Measurements from ENCODE around the gene ZNF22. TPM values are rescaled to one million over a fixed set of nuclear protein-coding genes. Genes with fewer than 3 reads are reported as not detected.

ZNF22 gene
- total and polyA plus RNA-seq, 2 experiments from 2014 or later, result 22.1 to 31.3 TPM

DNA sequence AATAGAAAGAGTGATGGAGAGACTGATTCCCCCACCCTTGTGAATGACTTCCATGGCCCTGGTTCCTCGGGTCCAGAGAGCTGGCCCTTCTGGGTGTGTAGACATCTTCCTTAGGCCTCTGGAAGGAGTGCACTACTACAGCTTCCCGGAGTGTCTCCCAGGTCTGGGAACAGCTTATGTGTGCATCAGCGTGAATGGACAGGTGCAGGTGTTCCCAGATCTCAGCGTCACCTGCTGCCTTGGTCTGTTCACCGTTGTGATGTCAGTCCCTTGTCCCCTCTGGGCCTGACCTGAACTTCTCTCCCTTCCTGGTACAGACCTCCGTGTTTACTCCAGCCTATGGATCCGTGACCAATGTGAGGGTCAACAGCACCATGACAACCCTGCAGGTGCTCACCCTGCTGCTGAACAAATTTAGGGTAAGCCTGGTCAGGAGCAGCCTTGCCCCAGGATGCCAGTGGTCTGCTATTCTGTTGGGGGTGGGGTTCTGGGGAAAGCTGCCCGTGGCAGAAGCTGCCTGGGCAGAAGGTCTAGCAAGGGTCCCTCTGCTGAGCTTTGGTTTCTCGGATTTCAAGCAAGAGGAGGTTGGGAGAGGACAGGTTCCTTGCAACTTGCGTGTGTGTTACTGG lies 11.7 kb upstream of the ZNF22 start:
- Histone ChIP-seq H3K9me3 (ENCODE audit: low read depth) (no peaks in the 10 kb centered on the region), H3K27me3 (no peaks in the 10 kb centered on the region), H3K36me3 (peaks cover 2% of the 10 kb centered on the region), H3K4me1 (ENCODE audit: low read depth) (peaks cover 26% of the 10 kb centered on the region), H3K4me3 (no peak overlapping the region), H3K27ac (no peak overlapping the region)
- no peak for DNase-seq (ENCODE audit: low read depth in 1 of 2, low spot score in 1 of 2)
- TF ChIP-seq, protein P1, sequence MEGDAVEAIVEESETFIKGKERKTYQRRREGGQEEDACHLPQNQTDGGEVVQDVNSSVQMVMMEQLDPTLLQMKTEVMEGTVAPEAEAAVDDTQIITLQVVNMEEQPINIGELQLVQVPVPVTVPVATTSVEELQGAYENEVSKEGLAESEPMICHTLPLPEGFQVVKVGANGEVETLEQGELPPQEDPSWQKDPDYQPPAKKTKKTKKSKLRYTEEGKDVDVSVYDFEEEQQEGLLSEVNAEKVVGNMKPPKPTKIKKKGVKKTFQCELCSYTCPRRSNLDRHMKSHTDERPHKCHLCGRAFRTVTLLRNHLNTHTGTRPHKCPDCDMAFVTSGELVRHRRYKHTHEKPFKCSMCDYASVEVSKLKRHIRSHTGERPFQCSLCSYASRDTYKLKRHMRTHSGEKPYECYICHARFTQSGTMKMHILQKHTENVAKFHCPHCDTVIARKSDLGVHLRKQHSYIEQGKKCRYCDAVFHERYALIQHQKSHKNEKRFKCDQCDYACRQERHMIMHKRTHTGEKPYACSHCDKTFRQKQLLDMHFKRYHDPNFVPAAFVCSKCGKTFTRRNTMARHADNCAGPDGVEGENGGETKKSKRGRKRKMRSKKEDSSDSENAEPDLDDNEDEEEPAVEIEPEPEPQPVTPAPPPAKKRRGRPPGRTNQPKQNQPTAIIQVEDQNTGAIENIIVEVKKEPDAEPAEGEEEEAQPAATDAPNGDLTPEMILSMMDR (IDR thresholded peaks at IDR 0.05; ENCODE audit: low read depth, low read length), result no peak

DNA sequence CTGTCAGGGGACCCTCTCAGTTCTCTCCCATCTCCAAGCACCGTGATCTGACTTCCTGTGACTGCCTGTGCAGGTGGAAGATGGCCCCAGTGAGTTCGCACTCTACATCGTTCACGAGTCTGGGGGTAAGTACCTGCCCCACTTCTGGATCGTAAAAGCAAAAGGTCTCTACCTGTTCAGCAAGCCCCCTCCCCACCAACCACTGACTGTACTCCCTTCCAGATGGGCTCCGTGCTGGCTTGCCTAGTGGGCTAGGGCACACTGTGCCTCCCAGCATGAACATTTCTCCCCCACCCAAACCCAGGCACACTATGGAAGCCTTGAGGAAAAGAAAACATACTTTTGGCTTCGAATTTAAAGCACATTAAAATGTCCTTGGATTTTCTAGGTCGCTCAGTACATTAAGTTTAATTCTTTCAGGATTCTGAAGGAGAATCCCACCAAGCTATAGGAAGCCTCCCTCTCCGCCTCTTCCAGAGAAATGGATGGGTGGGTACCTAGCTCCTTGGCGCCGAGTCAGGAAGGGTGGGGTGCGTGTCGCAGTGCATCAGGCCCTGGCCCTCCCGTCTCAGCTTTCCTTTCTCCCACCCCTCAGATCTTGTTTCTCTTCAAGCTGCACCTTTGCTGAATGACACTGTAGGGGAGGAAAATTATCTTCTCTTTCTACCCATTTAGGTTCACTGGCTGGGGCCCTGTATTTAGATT lies 11.0 kb upstream of the ZNF22 start:
- peaks cover 2% of the 10 kb centered on the region for H3K36me3 ChIP-seq
- H3K9me3 ChIP-seq (ENCODE audit: low read depth), result no peaks in the 10 kb centered on the region
- H3K4me1 ChIP-seq (ENCODE audit: low read depth), result peaks cover 26% of the 10 kb centered on the region
- no peaks in the 10 kb centered on the region for H3K27me3 ChIP-seq
- TF ChIP-seq, protein P1 (IDR thresholded peaks at IDR 0.05; ENCODE audit: low read depth, low read length), result no peak
- DNase-seq (ENCODE audit: low read depth in 1 of 2, low spot score in 1 of 2), result no peak
- no peak overlapping the region for H3K4me3 ChIP-seq
- peak overlapping the region; percentile 31 for H3K27ac ChIP-seq

DNA sequence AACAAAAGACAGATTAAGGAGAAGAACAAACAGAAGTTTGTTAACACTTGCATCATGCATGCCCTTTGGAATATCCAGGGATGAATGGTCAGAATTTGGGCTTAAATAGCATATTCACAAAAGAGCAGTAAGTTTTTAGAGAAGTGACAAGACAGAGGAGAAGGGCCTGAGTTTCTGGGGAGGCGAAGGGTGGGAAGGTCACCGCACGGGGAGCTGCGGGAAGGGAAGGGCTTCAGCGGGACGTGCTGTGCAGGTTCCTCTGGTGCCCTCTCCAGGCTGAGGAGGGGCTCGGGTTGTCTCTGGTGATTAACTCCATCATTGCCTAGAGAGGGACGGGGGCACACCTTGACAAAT lies 10.4 kb upstream of the ZNF22 start:
- Histone ChIP-seq H3K4me3 (no peak overlapping the region), H3K4me1 (ENCODE audit: low read depth) (peaks cover 22% of the 10 kb centered on the region), H3K9me3 (ENCODE audit: low read depth) (no peaks in the 10 kb centered on the region), H3K27ac (peak overlapping the region; percentile 31), H3K27me3 (no peaks in the 10 kb centered on the region), H3K36me3 (peaks cover 2% of the 10 kb centered on the region)
- peak in 1 of 2 donors; percentile 71 for DNase-seq (ENCODE audit: low read depth in 1 of 2, low spot score in 1 of 2)
- TF ChIP-seq, protein P1 (IDR thresholded peaks at IDR 0.05; ENCODE audit: low read depth, low read length), result peak; percentile 29

DNA sequence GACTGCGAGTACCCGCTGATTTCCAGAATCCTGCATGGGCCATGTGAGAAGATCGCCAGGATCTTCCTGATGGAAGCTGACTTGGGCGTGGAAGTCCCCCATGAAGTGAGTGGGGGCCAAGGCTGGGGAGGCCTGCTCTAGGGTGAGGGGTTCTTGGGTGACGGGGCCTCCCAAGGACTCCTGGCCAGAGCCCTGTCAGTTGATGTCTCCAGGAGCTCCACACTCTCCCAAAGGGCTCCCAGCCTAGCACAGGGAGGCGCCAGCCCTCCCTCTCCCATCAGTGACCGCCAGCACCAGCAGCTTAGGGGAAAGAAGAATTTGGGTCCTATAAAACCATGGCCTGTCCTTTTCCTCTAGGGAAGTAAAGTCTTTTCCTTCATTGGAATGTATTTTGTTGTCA lies 9.8 kb upstream of the ZNF22 start:
- Histone ChIP-seq H3K27me3 (no peaks in the 10 kb centered on the region), H3K4me1 (ENCODE audit: low read depth) (peaks cover 22% of the 10 kb centered on the region), H3K36me3 (peaks cover 2% of the 10 kb centered on the region), H3K9me3 (ENCODE audit: low read depth) (no peaks in the 10 kb centered on the region), H3K27ac (no peak overlapping the region), H3K4me3 (no peak overlapping the region)
- TF ChIP-seq, protein P1 (IDR thresholded peaks at IDR 0.05; ENCODE audit: low read depth, low read length), result no peak
- DNase-seq (ENCODE audit: low read depth in 1 of 2, low spot score in 1 of 2), result no peak

DNA sequence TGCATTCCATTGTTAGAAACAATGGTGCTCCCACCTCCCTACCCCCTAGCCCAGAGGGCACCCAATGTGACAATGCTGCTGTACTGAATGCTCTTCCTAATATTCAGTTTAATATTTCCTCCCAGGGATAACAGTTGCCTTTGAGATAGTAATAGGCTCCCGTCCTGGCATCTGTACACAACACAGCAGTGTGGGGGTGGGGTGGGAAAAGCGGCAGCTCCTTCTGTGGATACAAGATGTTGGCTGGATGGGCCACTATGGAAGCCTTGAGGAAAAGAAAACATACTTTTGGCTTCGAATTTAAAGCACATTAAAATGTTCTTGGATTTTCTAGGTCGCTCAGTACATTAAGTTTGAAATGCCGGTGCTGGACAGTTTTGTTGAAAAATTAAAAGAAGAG lies 9.2 kb upstream of the ZNF22 start:
- Histone ChIP-seq H3K36me3 (peaks cover 2% of the 10 kb centered on the region), H3K4me3 (no peak overlapping the region), H3K27ac (no peak overlapping the region)

More for the DNA sequence above, 9.2 kb upstream of the ZNF22 start:
- DNase-seq (ENCODE audit: low read depth in 1 of 2, low spot score in 1 of 2), result no peak
- peaks cover 23% of the 10 kb centered on the region for H3K4me1 ChIP-seq (ENCODE audit: low read depth)
- no peaks in the 10 kb centered on the region for H3K9me3 ChIP-seq (ENCODE audit: low read depth)
- TF ChIP-seq, protein P1 (IDR thresholded peaks at IDR 0.05; ENCODE audit: low read depth, low read length), result no peak
- H3K27me3 ChIP-seq, result no peaks in the 10 kb centered on the region
